Lower leg skin (tissue), 4 donors: ENCODE data around the gene SSH3. TPM values are rescaled to one million over a fixed set of nuclear protein-coding genes. Genes with fewer than 3 reads are reported as not detected.

ENCODE experiments used
- DNase-seq, 2 donors: peaks; one replicate each; pipeline ENCODE4 v3.0.0-alpha.2; 2019; ENCODE audit warnings: low spot score in 2 of 2
- H3K4me3 ChIP-seq: fragments of 200-600 bp; sonication (generic); 2 replicates; pipeline ENCODE4 v1.5.1; 2017; ENCODE audit warnings: mild to moderate bottlenecking, low read depth; ENCODE audit not compliant: poor library complexity, severe bottlenecking
- POLR2A ChIP-seq, 2 donors: fragments of 450-650 bp; IDR thresholded peaks; one replicate each; pipeline ENCODE4 v1.6.1; 2016 to 2017; ENCODE audit warnings: antibody characterized with exemption in 2 of 2, mild to moderate bottlenecking in 1 of 2, moderate library complexity in 1 of 2
- WGBS, 2 donors: methylation state at CpG; one replicate each; pipeline ENCODE4 v1.1.5; 2018; 5-methylcytosine and 5-hydroxymethylcytosine counted together
- intact Hi-C: fragments of 100-400 bp; cut with DNase I; formaldehyde crosslinking; loops from one replicate; pipeline ENCODE4 v1.15.0; 2023; ENCODE audit warnings: low total_unique reads
- total RNA-seq, 4 donors: library from RNA; depleted of rRNA; stranded (reverse); fragments of >200 nt; gene quantifications; one replicate each; pipeline ENCODE4 v1.1.0, GENCODE V29; 2016
- TF ChIP-seq, protein P1 (sequence below), 3 donors: fragments of 450-650 bp; IDR thresholded peaks; one replicate each; pipeline ENCODE4 v1.5.1; 2016; ENCODE audit warnings: antibody characterized with exemption in 3 of 3, mild to moderate bottlenecking in 3 of 3, moderate library complexity in 2 of 3

Gene SSH3, protein sequence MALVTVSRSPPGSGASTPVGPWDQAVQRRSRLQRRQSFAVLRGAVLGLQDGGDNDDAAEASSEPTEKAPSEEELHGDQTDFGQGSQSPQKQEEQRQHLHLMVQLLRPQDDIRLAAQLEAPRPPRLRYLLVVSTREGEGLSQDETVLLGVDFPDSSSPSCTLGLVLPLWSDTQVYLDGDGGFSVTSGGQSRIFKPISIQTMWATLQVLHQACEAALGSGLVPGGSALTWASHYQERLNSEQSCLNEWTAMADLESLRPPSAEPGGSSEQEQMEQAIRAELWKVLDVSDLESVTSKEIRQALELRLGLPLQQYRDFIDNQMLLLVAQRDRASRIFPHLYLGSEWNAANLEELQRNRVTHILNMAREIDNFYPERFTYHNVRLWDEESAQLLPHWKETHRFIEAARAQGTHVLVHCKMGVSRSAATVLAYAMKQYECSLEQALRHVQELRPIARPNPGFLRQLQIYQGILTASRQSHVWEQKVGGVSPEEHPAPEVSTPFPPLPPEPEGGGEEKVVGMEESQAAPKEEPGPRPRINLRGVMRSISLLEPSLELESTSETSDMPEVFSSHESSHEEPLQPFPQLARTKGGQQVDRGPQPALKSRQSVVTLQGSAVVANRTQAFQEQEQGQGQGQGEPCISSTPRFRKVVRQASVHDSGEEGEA
- 10 to 100 TPM; 58.6 to 71.0 (median 62.0) TPM for total RNA-seq

DNA sequence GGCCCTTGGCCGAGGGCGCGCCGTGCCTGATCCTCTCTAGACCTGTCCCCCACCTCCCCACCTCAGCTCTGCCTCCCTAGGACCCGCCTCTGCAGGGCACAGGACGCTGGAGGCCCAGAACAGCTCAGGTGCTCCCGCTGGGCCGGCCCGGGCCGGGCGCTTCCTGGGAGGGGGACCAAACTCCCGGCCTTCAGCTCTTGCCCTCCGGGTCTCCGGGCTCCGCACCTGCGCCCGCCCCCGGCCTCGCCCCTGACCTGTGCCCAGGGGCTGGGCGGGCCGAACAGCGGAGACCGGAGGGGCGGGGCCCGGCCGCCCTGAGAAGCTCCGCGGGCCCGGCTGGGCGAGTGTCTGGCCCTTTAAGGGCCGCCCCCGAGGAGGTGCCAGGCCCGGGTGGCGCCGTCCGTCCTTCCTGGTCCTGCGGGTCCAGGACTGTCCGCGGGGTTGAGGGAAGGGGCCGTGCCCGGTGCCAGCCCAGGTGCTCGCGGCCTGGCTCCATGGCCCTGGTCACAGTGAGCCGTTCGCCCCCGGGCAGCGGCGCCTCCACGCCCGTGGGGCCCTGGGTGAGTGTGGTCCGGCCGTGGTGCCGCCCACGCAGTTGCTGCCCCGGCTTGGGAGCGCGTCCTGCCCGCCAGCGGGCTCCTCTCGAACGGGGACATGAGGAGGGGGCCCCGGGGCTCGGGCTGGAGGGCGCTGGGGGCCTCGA is at the start of gene SSH3:
SSH3 (plus strand) TSS at position 399 of the 703 bp plus-strand sequence; CDS start at position 495, 96 bp downstream.
- intact Hi-C loops, result no loop called here
- 0% methylated on average over 10 to 21 of the region's 65 CpGs for WGBS, 2 donors
- TF ChIP-seq, protein P1, sequence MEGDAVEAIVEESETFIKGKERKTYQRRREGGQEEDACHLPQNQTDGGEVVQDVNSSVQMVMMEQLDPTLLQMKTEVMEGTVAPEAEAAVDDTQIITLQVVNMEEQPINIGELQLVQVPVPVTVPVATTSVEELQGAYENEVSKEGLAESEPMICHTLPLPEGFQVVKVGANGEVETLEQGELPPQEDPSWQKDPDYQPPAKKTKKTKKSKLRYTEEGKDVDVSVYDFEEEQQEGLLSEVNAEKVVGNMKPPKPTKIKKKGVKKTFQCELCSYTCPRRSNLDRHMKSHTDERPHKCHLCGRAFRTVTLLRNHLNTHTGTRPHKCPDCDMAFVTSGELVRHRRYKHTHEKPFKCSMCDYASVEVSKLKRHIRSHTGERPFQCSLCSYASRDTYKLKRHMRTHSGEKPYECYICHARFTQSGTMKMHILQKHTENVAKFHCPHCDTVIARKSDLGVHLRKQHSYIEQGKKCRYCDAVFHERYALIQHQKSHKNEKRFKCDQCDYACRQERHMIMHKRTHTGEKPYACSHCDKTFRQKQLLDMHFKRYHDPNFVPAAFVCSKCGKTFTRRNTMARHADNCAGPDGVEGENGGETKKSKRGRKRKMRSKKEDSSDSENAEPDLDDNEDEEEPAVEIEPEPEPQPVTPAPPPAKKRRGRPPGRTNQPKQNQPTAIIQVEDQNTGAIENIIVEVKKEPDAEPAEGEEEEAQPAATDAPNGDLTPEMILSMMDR (IDR thresholded peaks at IDR 0.05), result no peak
- TF ChIP-seq POLR2A (IDR thresholded peaks at IDR 0.05), result no peak
- H3K4me3 ChIP-seq, result peak within 1 kb of the TSS; percentile 58
- peak in 1 of 2 donors; percentile 96 for DNase-seq

DNA sequence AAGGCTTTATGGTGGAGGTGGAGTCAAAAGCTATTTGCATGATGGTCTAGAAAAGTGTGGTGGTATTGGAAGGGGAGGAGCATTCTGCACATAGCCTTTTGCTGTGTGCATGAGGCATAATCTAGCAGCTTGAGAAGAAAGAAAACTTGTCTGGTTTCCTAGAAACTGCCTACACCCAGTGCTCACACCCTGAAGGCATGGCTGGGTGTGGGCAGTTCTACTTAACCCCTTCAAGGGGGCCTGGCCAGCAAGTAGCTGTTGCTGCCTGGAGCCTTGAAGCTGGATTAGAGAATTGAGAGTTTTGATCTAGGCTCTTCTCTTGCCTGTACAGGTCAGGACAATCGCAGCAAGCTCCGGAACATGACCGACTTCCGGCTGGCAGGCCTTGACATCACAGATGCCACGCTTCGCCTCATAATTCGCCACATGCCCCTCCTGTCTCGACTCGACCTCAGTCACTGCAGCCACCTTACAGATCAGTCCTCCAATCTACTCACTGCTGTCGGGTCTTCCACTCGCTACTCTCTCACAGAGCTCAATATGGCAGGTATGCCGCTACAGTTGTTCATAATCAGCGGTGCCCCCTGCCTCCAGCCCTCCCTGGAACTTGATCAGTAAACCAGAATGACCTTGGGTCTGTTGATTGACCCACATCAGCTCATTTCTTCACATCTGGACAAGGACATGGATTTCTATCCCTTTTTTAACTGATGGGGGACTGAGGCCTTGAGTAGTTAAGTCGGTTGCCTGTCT is 49.3 kb upstream of the SSH3 start:
- H3K4me3 ChIP-seq, result no peak overlapping the region
- intact Hi-C loops, result no loop called here
- peak in 1 of 2 donors; percentile 79 for DNase-seq
- TF ChIP-seq POLR2A (IDR thresholded peaks at IDR 0.05), result no peak
- TF ChIP-seq, protein P1 (IDR thresholded peaks at IDR 0.05), result no peak
- 61 to 64% methylated on average over 14 of the region's 14 CpGs for WGBS, 2 donors

DNA sequence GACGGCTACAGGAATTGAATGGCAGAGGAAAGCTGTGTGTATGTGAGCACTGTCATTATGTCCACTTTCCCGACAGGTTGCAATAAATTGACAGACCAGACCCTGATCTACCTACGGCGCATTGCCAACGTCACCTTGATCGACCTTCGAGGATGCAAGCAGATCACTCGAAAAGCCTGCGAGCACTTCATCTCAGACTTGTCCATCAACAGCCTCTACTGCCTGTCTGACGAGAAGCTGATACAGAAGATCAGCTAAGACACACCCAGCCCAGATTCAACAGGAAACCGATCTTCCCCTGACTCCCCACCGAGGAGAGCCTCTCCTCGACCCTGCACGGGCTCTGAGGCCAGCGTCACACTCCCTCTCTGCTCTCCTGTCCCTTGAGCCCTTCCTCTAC is 48.5 kb upstream of the SSH3 start:
- 50 to 63% methylated on average over 15 of the region's 15 CpGs for WGBS, 2 donors
- DNase-seq, result peak in 1 of 2 donors; percentile 46
- no peak for TF ChIP-seq POLR2A (IDR thresholded peaks at IDR 0.05)
- TF ChIP-seq, protein P1 (IDR thresholded peaks at IDR 0.05), result no peak
- intact Hi-C loops, result no loop called here
- H3K4me3 ChIP-seq, result no peak overlapping the region

DNA sequence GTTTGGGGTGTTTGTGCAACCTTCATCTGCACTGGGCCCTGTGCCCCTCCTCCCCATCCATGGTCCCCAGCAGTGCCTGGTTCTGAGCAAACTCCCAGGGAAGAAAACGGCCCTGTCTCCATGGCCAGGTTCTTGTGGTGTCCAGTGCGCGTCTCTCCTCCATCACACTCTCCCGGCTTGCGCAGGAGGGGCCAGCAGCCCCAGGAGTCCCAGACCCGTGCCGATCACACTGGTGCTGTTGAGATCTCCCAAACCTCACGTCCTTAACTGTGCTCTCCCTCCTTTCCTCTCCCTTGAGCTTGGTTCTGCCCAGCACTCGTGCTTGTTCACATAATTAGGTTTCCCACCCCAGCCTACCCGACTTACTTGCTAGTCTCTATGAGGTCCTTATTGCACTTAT is 48.0 kb upstream of the SSH3 start:
- H3K4me3 ChIP-seq, result no peak overlapping the region
- 76 to 81% methylated on average over 10 of the region's 10 CpGs for WGBS, 2 donors
- DNase-seq, result peak in 1 of 2 donors; percentile 82
- TF ChIP-seq POLR2A (IDR thresholded peaks at IDR 0.05), result no peak
- TF ChIP-seq, protein P1 (IDR thresholded peaks at IDR 0.05), result no peak
- intact Hi-C loops, result no loop called here

DNA sequence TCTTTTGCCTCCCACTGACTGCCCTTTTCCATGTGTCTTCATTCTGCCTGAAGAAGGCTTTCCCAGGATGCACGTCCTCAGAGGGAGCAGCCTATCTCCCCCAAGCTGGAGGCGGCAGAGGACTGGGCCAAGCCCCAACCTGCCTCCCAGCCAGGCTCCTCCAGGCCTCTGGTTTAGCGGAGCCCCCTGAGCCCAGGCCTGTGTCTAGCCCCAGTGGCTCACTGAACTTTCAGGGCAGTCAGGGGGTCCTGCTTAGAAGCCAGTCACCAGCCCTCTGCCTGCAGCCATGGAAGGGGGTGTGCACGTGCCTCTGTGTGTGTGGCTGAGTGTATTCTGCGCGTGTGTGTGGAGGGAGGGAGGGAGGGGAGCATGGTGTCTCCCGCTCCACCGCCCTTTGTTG is 47.5 kb upstream of the SSH3 start:
- 66 to 81% methylated on average over 8 of the region's 8 CpGs for WGBS, 2 donors
- no peak for DNase-seq
- H3K4me3 ChIP-seq, result no peak overlapping the region
- intact Hi-C loops, result no loop called here
- TF ChIP-seq, protein P1 (IDR thresholded peaks at IDR 0.05), result no peak
- TF ChIP-seq POLR2A (IDR thresholded peaks at IDR 0.05), result no peak
